Thymus (tissue), 11 donors: ENCODE data around the gene EPHA4. TPM values are rescaled to one million over a fixed set of nuclear protein-coding genes. Genes with fewer than 3 reads are reported as not detected.

Experiments
- DNase-seq, 9 donors: peaks; one replicate each; pipeline ENCODE4 v3.0.0-alpha.2; 2013; ENCODE audit warnings: low spot score in 9 of 9, low read depth in 6 of 9, missing footprints in 1 of 9
- H3K27ac ChIP-seq, 2 donors: one replicate each; pipeline ENCODE4 v1.5.1; 2013; ENCODE audit warnings: control low read depth in 1 of 2, low read depth in 1 of 2, low read length in 1 of 2, mild to moderate bottlenecking in 1 of 2, moderate library complexity in 1 of 2
- H3K27me3 ChIP-seq, 2 donors: one replicate each; pipeline ENCODE4 v1.5.1; 2013; ENCODE audit warnings: low read length in 1 of 2; ENCODE audit not compliant: control insufficient read depth in 2 of 2, insufficient read depth in 1 of 2
- H3K36me3 ChIP-seq, 2 donors: one replicate each; pipeline ENCODE4 v1.5.1; 2013; ENCODE audit warnings: low read length in 1 of 2, mild to moderate bottlenecking in 1 of 2, moderate library complexity in 1 of 2; ENCODE audit not compliant: control insufficient read depth in 2 of 2, insufficient read depth in 2 of 2
- H3K4me1 ChIP-seq, 2 donors: one replicate each; pipeline ENCODE4 v1.5.1; 2013; ENCODE audit warnings: low read length in 2 of 2; ENCODE audit not compliant: control insufficient read depth in 2 of 2, insufficient read depth in 2 of 2
- H3K4me3 ChIP-seq, 2 donors: one replicate each; pipeline ENCODE4 v1.5.1; 2013; ENCODE audit warnings: low read length in 2 of 2, control low read depth in 1 of 2, mild to moderate bottlenecking in 1 of 2
- H3K9me3 ChIP-seq, 2 donors: one replicate each; pipeline ENCODE4 v1.5.1; 2013; ENCODE audit warnings: low read length in 1 of 2, mild to moderate bottlenecking in 1 of 2; ENCODE audit not compliant: control insufficient read depth in 2 of 2, insufficient read depth in 1 of 2
- WGBS: extraction: QIAGEN DNeasy Blood & Tissue Kit; methylation state at CpG from one replicate; pipeline ENCODE4 v1.1.7; 2013; 5-methylcytosine and 5-hydroxymethylcytosine counted together
- polyA plus RNA-seq: library from polyadenylated mRNA; stranded (reverse); fragments of 200-250 nt; gene quantifications from one replicate; pipeline ENCODE4 v1.2.3, GENCODE V29; 2013
- total RNA-seq: library from RNA; stranded (reverse); fragments of 120-200 nt; gene quantifications from one replicate; pipeline ENCODE4 v1.2.4, GENCODE V29; 2013
- donor health status: healthy.

EPHA4 gene
- total and polyA plus RNA-seq, 2 donors = 7.8 to 9.0 TPM

DNA sequence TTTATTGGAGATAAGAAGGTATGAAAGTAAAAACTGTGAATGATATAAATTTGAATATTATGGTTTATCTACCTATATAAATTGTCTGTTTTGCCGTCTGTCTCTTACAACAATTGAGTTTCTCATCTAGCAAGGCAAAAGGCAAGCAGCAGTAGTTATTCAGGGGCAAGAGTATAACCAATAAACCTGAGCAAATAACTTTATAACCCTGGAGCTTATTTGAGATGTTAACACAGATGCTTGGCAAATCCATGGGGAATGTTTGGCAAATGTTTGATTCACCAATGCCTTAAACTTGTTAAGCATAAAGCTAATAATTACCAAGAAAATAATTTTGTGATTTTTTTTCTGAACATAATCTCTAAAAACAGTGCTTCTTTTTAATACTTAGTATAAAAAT is 9.9 kb upstream of the EPHA4 start:
- no peak overlapping the region for H3K4me3 ChIP-seq
- peaks cover 0 to 2% of the 10 kb centered on the region in 2 donors for H3K27me3 ChIP-seq
- no peaks in the 10 kb centered on the region for H3K9me3 ChIP-seq
- no peaks in the 10 kb centered on the region for H3K36me3 ChIP-seq
- H3K27ac ChIP-seq = no peak overlapping the region
- DNase-seq = no peak
- 91% methylated on average over 1 of the region's 1 CpG for WGBS
- no peaks in the 10 kb centered on the region for H3K4me1 ChIP-seq

DNA sequence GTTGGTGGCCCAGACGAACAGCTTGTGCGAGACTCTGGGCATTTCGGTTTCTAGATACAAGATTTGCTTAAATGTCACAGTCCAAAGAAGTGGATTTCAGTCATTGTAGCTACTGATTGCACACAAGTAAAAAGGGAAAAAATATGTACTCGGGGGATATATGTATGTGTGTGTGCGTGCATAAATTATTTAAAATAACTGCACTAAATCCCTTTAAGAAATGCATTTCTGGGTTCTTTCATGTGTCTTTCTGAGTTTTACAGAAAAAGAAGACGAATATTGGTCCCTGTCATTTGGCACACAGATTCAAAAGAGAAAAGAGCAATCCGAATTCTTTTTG is 2.1 kb upstream of the EPHA4 start:
- DNase-seq = no peak
- Histone ChIP-seq H3K36me3 (no peaks in the 10 kb centered on the region), H3K27ac (no peak overlapping the region), H3K9me3 (peaks cover 0 to 5% of the 10 kb centered on the region in 2 donors), H3K4me3 (peak overlapping the region in 1 of 2 donors; percentile 52), H3K4me1 (peaks cover 13 to 45% of the 10 kb centered on the region in 2 donors), H3K27me3 (peaks cover 45 to 69% of the 10 kb centered on the region in 2 donors)
- 18% methylated on average over 7 of the region's 7 CpGs for WGBS

DNA sequence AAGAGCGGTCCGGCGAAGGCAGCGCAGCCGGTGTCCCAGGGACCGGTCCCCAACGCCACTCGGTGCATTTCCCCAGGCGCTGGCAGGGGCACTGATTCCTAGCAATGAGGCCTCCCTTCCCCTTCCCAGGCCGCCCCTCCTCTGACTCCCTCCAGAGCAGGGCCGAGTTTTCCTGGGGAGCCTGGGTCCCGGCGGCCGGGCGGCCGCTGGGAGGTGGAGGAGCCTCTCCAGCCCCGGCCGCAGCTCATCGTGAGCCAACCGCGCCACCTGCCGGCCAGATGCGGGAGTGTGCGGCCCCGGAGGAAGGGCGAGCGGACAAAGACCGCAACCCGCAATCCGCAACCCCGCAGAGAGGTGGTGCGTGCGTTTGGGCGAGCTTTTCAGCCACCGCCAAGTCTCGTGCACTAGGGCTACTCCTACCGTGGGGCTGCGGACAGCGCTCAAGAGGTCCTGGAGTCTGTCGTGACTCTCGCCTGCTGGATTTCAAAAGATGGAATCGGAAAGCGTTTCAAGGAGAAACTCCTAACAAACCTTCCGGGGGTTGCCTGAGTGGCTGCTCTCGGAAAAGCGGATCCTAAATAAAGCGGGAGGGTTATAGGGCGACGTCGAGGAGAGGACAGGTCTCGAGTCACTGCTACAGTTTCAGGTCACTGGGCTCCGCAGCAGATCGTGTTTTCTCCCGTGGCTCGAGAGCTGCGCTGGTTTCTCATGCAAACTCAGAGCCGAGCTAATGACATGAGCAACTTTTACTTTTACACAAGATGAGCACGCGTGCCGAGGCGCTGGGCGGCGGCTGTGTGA is 1.5 kb upstream of the EPHA4 start:
- Histone ChIP-seq H3K27ac (peak overlapping the region; percentile 61 to 77), H3K4me3 (peak overlapping the region; percentile 52 to 74), H3K9me3 (peaks cover 0 to 5% of the 10 kb centered on the region in 2 donors), H3K27me3 (peaks cover 47 to 72% of the 10 kb centered on the region in 2 donors), H3K36me3 (no peaks in the 10 kb centered on the region), H3K4me1 (peaks cover 13 to 45% of the 10 kb centered on the region in 2 donors)
- WGBS = 1% methylated on average over 63 of the region's 63 CpGs
- peak in 7 of 9 donors; percentile 49 to 80 (median 63) for DNase-seq

DNA sequence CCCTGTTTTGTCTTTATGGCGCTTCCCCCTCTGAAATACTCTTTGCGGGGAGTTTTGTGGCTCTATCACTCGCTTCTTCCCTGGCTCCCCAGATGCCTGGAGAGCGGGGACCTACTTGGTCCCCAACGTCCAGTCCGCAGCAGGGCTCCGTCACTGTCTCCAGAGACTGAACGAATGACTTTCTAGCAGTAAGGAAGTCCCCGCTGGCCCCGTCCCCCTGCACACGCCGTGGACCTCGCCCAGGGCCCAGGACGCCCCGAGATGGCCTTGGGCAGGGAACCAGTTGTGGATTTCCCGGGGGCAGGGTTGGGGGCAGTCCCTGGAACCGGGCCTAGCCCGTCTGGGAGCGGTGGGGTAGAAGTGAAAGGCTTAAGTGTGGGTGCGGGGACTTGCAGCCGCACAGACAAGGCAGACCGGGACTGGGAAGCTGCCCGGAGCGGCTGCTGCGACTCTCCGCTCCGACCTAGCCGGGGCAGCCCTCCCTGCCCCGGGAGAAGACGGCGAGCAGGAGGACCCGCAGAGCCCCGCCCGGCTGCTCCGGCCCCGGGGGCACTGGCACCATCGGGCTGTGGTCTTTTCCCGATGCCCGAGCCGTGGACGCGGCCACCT is 821 bp upstream of the EPHA4 start:
- Histone ChIP-seq H3K27me3 (peaks cover 53 to 74% of the 10 kb centered on the region in 2 donors), H3K4me3 (peak overlapping the region; percentile 52 to 74), H3K9me3 (peaks cover 0 to 5% of the 10 kb centered on the region in 2 donors), H3K4me1 (peaks cover 13 to 45% of the 10 kb centered on the region in 2 donors), H3K36me3 (no peaks in the 10 kb centered on the region), H3K27ac (peak overlapping the region; percentile 61 to 79)
- under 1% methylated on average over 42 of the region's 42 CpGs for WGBS
- DNase-seq = peak in 5 of 9 donors; percentile 4 to 56 (median 21)

DNA sequence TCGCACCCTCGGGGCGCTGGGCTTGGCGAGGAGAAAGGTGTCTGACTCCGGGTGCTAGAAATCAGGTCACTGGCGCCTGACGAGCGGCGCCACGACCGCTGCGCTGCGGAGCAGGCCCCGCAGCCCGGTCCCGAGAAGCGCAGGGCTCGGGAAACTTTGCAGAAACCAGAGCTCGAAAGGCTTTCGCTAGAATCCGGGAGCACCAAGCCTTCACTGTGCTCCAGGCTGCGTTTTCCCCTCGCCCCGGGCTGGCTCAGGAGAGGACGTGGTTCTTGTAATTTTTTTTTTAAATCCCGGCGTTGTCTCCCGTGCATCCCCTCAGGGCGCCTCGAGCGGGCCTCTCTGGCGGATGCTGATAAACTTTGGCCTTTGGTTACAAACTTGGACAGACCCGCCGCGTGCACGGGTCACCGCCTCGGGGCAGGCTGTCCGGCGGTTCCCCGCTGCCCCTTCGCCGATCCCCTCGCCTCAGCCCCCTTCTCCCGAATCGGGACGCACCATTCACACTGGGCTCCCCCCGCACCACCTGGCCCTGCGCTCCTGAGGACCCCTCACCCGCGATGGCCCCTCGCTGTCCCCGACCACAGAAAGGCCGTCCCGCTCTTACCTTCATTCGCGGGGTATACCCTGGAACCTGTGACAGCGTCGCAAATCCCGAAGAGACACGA is 419 bp downstream of the EPHA4 start:
- peaks cover 0 to 5% of the 10 kb centered on the region in 2 donors for H3K9me3 ChIP-seq
- H3K27ac ChIP-seq = peak overlapping the region in 1 of 2 donors; percentile 36
- no peaks in the 10 kb centered on the region for H3K36me3 ChIP-seq
- DNase-seq = peak in 4 of 9 donors; percentile 19 to 46 (median 26)
- peaks cover 56 to 74% of the 10 kb centered on the region in 2 donors for H3K27me3 ChIP-seq
- peak overlapping the region; percentile 74 to 84 for H3K4me3 ChIP-seq
- WGBS = under 1% methylated on average over 61 of the region's 61 CpGs
- peaks cover 13 to 45% of the 10 kb centered on the region in 2 donors for H3K4me1 ChIP-seq

DNA sequence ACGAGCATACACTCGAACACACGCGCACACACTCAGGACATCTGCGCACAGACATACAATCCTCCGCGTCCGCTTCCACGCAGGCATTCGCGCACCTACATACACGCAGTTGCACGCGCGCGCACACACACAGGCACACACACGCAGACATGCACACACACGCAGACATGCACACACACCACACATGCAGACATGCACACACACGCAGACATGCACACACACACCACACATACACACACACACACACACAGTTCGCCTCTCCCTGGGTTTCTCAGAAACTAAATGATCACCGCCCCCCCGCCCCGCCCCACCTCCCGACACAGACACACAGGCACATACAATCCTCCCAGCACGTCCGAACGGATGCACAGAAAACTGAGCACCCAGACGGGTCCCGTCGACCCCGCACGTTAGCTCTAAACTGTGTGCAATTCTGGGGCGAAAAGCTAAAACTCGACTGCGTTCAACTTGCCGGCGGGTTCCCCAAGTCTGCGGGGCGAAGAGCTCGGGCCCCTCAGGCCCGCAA is 1.0 kb downstream of the EPHA4 start:
- peak in 7 of 9 donors; percentile 8 to 67 (median 20) for DNase-seq
- WGBS = 5% methylated on average over 41 of the region's 41 CpGs
- H3K27ac ChIP-seq = no peak overlapping the region

DNA sequence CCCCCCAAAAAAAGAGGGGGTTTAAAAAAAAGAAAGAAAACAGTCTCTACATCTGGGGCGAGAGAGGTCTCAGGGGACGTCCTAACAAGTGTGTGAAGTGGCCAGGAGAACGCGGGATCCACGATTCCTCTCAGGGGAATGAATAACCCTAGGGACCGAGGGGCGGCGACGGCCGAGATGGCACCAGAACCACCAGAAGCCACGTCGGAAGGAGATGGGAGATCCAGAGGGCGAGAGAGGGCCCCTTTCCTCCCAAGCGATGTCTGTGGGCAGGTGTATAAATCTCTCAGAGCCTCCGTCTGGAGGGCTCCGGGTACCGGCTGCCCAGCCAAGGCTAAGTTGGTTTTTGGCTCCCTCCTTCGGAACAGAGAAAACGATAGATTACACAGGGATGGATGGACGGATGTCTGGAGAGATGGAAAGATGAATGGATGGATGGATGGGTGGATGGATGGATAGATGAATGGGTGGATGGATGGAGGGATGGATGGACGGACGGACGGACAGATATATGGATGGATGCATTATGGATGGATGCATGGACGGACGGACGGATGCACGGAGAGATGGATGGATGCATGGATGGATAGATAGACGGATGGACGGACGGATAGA is 1.7 kb downstream of the EPHA4 start:
- 8% methylated on average over 30 of the region's 30 CpGs for WGBS
- DNase-seq = peak in 4 of 9 donors; percentile 11 to 49 (median 22)
- no peak overlapping the region for H3K27ac ChIP-seq
- peaks cover 0 to 5% of the 10 kb centered on the region in 2 donors for H3K9me3 ChIP-seq
- H3K27me3 ChIP-seq = peaks cover 56 to 65% of the 10 kb centered on the region in 2 donors
- H3K36me3 ChIP-seq = no peaks in the 10 kb centered on the region
- peaks cover 13 to 45% of the 10 kb centered on the region in 2 donors for H3K4me1 ChIP-seq
- H3K4me3 ChIP-seq = peak overlapping the region; percentile 1 to 84

More for the DNA sequence above, 1.0 kb downstream of the EPHA4 start:
- Histone ChIP-seq H3K27me3 (peaks cover 56 to 71% of the 10 kb centered on the region in 2 donors), H3K4me3 (peak overlapping the region; percentile 74 to 84), H3K36me3 (no peaks in the 10 kb centered on the region), H3K9me3 (peaks cover 0 to 5% of the 10 kb centered on the region in 2 donors), H3K4me1 (peaks cover 13 to 45% of the 10 kb centered on the region in 2 donors)

DNA sequence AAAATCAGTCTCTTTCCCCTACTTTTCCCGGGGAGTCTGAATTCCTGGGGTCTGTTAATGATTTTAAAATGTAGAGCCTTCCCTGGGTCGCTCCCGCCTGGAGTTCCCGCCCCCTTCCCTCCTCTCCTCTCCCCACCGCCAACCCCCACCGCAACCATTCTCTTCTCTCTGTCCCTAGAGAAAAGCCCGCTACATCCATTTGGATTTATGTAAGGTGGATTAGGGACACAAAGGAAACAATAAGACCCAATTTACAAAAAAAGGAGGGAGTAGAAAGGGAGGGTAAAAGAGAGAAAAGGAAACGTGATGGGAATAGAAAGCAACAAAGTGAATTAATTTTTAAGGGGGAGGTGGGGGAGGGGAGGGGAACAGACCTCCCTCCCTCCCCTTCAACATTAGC is 2.2 kb downstream of the EPHA4 start:
- H3K4me3 ChIP-seq = no peak overlapping the region
- WGBS = 25% methylated on average over 8 of the region's 8 CpGs
- H3K27me3 ChIP-seq = peaks cover 56 to 60% of the 10 kb centered on the region in 2 donors
- DNase-seq = no peak
- H3K27ac ChIP-seq = no peak overlapping the region
- peaks cover 0 to 5% of the 10 kb centered on the region in 2 donors for H3K9me3 ChIP-seq
- H3K36me3 ChIP-seq = no peaks in the 10 kb centered on the region
- peaks cover 13 to 45% of the 10 kb centered on the region in 2 donors for H3K4me1 ChIP-seq
